Esophagus squamous epithelium (tissue), 5 donors: ENCODE results near the gene EIF2B2. TPM values are rescaled to one million over a fixed set of nuclear protein-coding genes. Genes with fewer than 3 reads are reported as not detected.
A peak's percentile ranks its signal among the peaks of the same experiment; 100 is the strongest.

Experiments
- DNase-seq: peaks from one replicate; lab custom pipeline; 2025; lab: John Stamatoyannopoulos, UW
- H3K27ac ChIP-seq, 4 donors: fragments of 200-600 bp; sonication (generic); one replicate each; pipeline ENCODE4 v1.5.1; 2016 to 2019; ENCODE audit warnings: mild to moderate bottlenecking in 1 of 4
- H3K27me3 ChIP-seq, 4 donors: fragments of 200-600 bp; sonication (generic); 1 replicate in 3 of 4; 2 replicates in 1 of 4; pipeline versions ENCODE4 v1.5.1 to v1.6.0; 2017 to 2021; ENCODE audit warnings: antibody characterized with exemption in 1 of 4
- H3K36me3 ChIP-seq, 3 donors: fragments of 200-600 bp; sonication (generic); one replicate each; pipeline ENCODE4 v1.5.1; 2016 to 2019
- H3K4me1 ChIP-seq, 3 donors: fragments of 200-600 bp; sonication (generic); one replicate each; pipeline ENCODE4 v1.5.1; 2017 to 2019
- H3K4me3 ChIP-seq, 4 donors: fragments of 200-600 bp; sonication (generic); 1 replicate in 3 of 4; 2 replicates in 1 of 4; pipeline ENCODE4 v1.5.1; 2016 to 2019; ENCODE audit warnings: mild to moderate bottlenecking in 2 of 4, moderate library complexity in 1 of 4
- H3K9me3 ChIP-seq, 3 donors: fragments of 200-600 bp; sonication (generic); one replicate each; pipeline ENCODE4 v1.5.1; 2016 to 2019
- POLR2A ChIP-seq, 4 donors: fragments of 450-650 bp; IDR thresholded peaks; one replicate each; pipeline ENCODE4 v1.6.1; 2017; ENCODE audit warnings: antibody characterized with exemption in 4 of 4, mild to moderate bottlenecking in 4 of 4, moderate library complexity in 3 of 4
- WGBS, 2 donors: methylation state at CpG; one replicate each; pipeline ENCODE4 v1.1.5; 2018; 5-methylcytosine and 5-hydroxymethylcytosine counted together
- intact Hi-C: fragments of 100-400 bp; cut with DNase I; formaldehyde crosslinking; loops from one replicate; pipeline ENCODE4 v1.15.0; 2022
- total RNA-seq, 4 donors: library from RNA; depleted of rRNA; stranded (reverse); fragments of >200 nt; gene quantifications; one replicate each; pipeline ENCODE4 v1.1.0, GENCODE V29; 2016
- TF ChIP-seq, protein P1 (sequence below), 6 experiments: fragments of 450-650 bp in 4 of 6; fragments of 200-600 bp in 2 of 6; sonication (generic) in 2 of 6; IDR thresholded peaks; one replicate each; pipeline ENCODE4 v1.5.1; 2016 to 2019; ENCODE audit warnings: antibody characterized with exemption in 6 of 6, mild to moderate bottlenecking in 4 of 6, moderate library complexity in 4 of 6
- donor health status: DM: yes; HTN: yes; CAD: no.

EIF2B2 gene
- 10 to 100 TPM; 27.8 to 41.0 (median 39.0) TPM for total RNA-seq

DNA sequence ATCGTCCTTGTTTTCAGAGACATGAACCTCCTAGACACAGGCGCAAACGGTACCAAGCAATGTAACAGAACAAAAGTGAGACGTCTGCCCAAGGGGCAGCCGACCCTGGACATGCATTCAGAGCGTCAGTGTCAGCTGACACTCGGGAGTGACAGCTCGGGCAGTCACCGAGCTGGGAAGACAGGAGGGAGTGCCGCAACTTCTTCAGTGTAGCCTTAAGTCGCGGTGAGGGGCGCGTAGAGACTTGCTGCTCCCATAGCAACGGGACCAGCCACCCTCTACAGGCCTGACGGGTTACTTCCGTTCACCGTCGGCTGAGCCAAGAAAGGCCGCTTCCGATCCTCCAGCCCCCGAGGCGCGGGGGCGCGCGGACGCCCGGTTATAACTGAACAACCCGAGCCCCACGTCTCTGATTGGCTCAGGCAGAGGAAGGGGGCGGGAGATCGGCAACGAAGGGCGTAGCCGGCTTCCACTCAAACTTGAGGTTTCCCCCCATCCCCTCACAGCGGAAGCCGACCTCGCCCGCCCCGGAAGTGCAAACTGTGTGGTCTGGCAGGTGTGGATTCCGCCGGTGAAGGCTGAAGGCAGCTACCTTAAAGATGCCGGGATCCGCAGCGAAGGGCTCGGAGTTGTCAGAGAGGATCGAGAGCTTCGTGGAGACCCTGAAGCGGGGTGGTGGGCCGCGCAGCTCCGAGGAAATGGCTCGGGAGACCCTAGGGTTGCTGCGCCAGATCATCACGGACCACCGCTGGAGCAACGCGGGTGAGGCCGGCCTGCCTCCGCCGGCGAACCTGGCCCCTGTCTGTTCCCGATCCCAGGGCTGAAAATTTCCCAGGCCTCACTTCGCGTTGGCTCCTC, at the start of gene EIF2B2:
Gene EIF2B2, plus strand, starts transcription at position 530 of the 858 bp plus-strand sequence. Its CDS starts 70 bp downstream, at position 600.
- intact Hi-C loops: loop anchor here (10.0 kb wide), 1 partner anchor 82 kb away; no protein-coding TSS in a partner anchor
- peak in 1 of 4 donors; percentile 54 for TF ChIP-seq POLR2A (IDR thresholded peaks at IDR 0.05)
- TF ChIP-seq, protein P1, sequence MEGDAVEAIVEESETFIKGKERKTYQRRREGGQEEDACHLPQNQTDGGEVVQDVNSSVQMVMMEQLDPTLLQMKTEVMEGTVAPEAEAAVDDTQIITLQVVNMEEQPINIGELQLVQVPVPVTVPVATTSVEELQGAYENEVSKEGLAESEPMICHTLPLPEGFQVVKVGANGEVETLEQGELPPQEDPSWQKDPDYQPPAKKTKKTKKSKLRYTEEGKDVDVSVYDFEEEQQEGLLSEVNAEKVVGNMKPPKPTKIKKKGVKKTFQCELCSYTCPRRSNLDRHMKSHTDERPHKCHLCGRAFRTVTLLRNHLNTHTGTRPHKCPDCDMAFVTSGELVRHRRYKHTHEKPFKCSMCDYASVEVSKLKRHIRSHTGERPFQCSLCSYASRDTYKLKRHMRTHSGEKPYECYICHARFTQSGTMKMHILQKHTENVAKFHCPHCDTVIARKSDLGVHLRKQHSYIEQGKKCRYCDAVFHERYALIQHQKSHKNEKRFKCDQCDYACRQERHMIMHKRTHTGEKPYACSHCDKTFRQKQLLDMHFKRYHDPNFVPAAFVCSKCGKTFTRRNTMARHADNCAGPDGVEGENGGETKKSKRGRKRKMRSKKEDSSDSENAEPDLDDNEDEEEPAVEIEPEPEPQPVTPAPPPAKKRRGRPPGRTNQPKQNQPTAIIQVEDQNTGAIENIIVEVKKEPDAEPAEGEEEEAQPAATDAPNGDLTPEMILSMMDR (IDR thresholded peaks at IDR 0.05): peak in 4 of 6 experiments; percentile 8 to 48 (median 38)
- H3K27ac ChIP-seq: peak within 1 kb of the TSS; percentile 81 to 94 (median 90)
- WGBS, 2 donors: 0 to 1% methylated on average over 2 to 29 of the region's 66 CpGs
- H3K9me3 ChIP-seq: no peaks in the 10 kb centered on the region
- H3K27me3 ChIP-seq: no peaks in the 10 kb centered on the region
- peaks cover 0 to 30% (median 13%) of the 10 kb centered on the region in 3 donors for H3K36me3 ChIP-seq
- H3K4me3 ChIP-seq: peak within 1 kb of the TSS; percentile 65 to 97 (median 80)
- peak; percentile 90 for DNase-seq
- peaks cover 21 to 36% (median 21%) of the 10 kb centered on the region in 3 donors for H3K4me1 ChIP-seq

DNA sequence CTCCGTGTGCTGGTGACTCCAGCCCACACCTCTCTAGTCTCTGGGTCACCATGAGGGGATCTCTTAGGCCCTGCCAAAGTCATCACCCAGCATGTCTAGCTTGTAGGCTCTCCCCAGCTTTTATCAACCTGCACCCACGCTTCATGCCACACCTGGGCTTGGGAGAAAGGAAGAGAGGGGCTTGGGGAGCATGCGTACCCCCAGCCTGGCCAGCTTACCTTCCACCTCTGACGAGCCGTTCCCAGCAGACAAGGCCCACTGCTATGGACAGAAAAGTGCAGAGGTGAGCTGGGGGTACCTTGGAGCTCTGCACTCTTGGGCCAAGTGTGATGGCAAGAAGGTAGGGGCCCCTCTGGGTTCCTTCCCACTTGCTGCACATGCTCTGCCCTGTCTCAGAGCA, 49.0 kb upstream of the EIF2B2 start:
- H3K27ac ChIP-seq: peak overlapping the region in 1 of 4 donors; percentile 59
- TF ChIP-seq, protein P1 (IDR thresholded peaks at IDR 0.05): no peak
- TF ChIP-seq POLR2A (IDR thresholded peaks at IDR 0.05): no peak
- H3K4me1 ChIP-seq: peaks cover 24 to 60% (median 28%) of the 10 kb centered on the region in 3 donors
- 67 to 80% methylated on average over 2 of the region's 5 CpGs for WGBS, 2 donors
- DNase-seq: no peak
- intact Hi-C loops: no loop called here
- peaks cover 0 to 7% (median 0%) of the 10 kb centered on the region in 3 donors for H3K36me3 ChIP-seq
- no peaks in the 10 kb centered on the region for H3K27me3 ChIP-seq
- H3K9me3 ChIP-seq: no peaks in the 10 kb centered on the region
- peak overlapping the region; percentile 45 to 78 (median 54) for H3K4me3 ChIP-seq

DNA sequence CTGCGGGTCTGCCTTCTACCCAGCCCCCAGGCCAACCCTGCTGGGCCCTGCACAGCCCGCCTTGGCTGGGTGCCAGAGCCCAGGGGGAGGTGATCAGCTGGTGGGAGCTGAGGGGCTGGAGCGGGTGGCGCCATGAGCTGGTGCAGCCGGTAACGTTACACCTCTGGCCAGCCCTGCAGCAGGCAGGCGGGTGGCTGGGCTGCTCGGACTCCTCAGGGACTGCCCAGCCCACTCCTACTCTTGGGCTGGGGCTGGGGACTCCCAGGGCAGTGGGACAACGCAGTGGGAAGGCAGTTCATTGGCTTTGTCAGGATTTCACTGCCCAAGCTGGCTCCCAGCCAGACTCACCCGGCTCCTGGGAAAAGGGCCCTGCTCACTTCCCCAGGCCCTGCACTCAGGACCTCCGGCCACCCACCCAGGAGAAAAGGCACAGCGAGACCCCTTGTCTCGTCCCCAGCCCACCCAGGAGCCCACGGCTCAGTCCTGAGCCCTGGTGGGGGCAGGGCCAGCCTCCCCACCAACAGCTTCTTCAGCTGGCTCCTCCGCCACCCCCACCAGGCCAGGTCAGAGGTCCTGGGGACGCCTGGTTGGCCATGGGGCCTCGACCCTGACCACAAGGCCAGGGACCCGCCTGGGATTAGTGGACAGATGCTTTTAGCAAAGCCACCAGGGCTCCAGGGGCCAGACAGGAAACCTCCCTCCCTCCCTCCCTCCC, 48.3 kb upstream of the EIF2B2 start:
- Histone ChIP-seq H3K9me3 (no peaks in the 10 kb centered on the region), H3K4me1 (peaks cover 21 to 53% (median 28%) of the 10 kb centered on the region in 3 donors), H3K36me3 (peaks cover 0 to 7% (median 0%) of the 10 kb centered on the region in 3 donors), H3K27me3 (no peaks in the 10 kb centered on the region), H3K4me3 (peak overlapping the region; percentile 45 to 78 (median 54)), H3K27ac (peak overlapping the region; percentile 7 to 67 (median 50))
- intact Hi-C loops: no loop called here
- DNase-seq: no peak
- 0 to 57% methylated on average over 1 of the region's 18 CpGs for WGBS, 2 donors
- TF ChIP-seq, protein P1 (IDR thresholded peaks at IDR 0.05): no peak
- TF ChIP-seq POLR2A (IDR thresholded peaks at IDR 0.05): no peak

DNA sequence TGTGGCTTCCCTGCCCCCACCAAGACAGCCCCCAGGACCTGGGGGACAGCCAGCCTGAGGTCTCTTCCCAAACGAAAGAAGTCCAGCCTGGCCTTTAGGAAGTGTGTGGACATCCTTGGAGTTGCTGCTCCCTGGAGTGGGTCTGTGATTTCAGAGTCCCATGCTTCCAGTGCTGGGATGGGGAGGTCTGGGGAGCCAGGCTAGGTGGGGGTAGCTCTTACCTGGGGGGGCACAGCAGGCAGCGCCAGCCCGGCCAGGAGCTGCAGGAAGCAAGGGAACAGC, 47.8 kb upstream of the EIF2B2 start:
- intact Hi-C loops: no loop called here
- Histone ChIP-seq H3K4me3 (peak overlapping the region; percentile 45 to 78 (median 54)), H3K4me1 (peaks cover 21 to 50% (median 31%) of the 10 kb centered on the region in 3 donors), H3K9me3 (no peaks in the 10 kb centered on the region), H3K27me3 (no peaks in the 10 kb centered on the region), H3K36me3 (peaks cover 0 to 7% (median 0%) of the 10 kb centered on the region in 3 donors), H3K27ac (peak overlapping the region; percentile 7 to 67 (median 62))
- no peak for DNase-seq
- TF ChIP-seq POLR2A (IDR thresholded peaks at IDR 0.05): no peak
- TF ChIP-seq, protein P1 (IDR thresholded peaks at IDR 0.05): no peak
- 17% methylated on average over 1 of the region's 3 CpGs; no CpG with 5 or more reads in 1 of the 2 donors for WGBS, 2 donors
